T-helper 9 cell (primary cell): Measurements from ENCODE around the gene EID1.
"Not testable (repeated sequence)": the region's sequence is repeated elsewhere in the genome, so short reads cannot be mapped to it uniquely, and the experiment has no call there.

Source experiments
- DNase-seq: peaks from one replicate; pipeline ENCODE4 v3.0.0-alpha.2; 2020

Gene EID1

GRCh38 chr15:48869966-48870365, 8.0 kb upstream of the EID1 start:
- DNase-seq = no peak

GRCh38 chr15:48871542-48871941, 6.4 kb upstream of the EID1 start:
- no peak for DNase-seq

GRCh38 chr15:48872632-48873031, 5.3 kb upstream of the EID1 start:
- DNase-seq = no peak

- DNase-seq = no peak
These were observed 2.5 kb upstream of the EID1 start for GRCh38 chr15:48875241-48875960.

GRCh38 chr15:48876057-48876456, 1.9 kb upstream of the EID1 start:
- DNase-seq = no peak

- DNase-seq = no peak
These were observed 2.2 kb downstream of the EID1 start for GRCh38 chr15:48880070-48880634.

GRCh38 chr15:48883699-48884098, 5.8 kb downstream of the EID1 start:
- DNase-seq = no peak

- no peak for DNase-seq
These were observed 9.2 kb downstream of the EID1 start for GRCh38 chr15:48887144-48887543.

GRCh38 chr15:48888191-48888590, 10.3 kb downstream of the EID1 start:
- no peak for DNase-seq

- DNase-seq = no peak
These were observed 10.9 kb downstream of the EID1 start for GRCh38 chr15:48888836-48889235.

- DNase-seq = no peak
These were observed 12.0 kb downstream of the EID1 start for GRCh38 chr15:48889925-48890324.

GRCh38 chr15:48890375-48890972, 12.5 kb downstream of the EID1 start:
- no peak for DNase-seq

GRCh38 chr15:48891232-48891765, 13.4 kb downstream of the EID1 start:
- no peak for DNase-seq

GRCh38 chr15:48893311-48893710, 15.4 kb downstream of the EID1 start:
- DNase-seq = no peak

- DNase-seq = no peak
These were observed 19.2 kb downstream of the EID1 start for GRCh38 chr15:48896869-48897814.

GRCh38 chr15:48898032-48898431, 20.1 kb downstream of the EID1 start:
- DNase-seq = no peak

- DNase-seq = no peak
These were observed 20.5 kb downstream of the EID1 start for GRCh38 chr15:48898446-48898845.

- DNase-seq = no peak
These were observed 21.9 kb downstream of the EID1 start for GRCh38 chr15:48899793-48900192.

GRCh38 chr15:48904758-48905157, 26.8 kb downstream of the EID1 start:
- no peak for DNase-seq

GRCh38 chr15:48905216-48905615, 27.3 kb downstream of the EID1 start:
- DNase-seq = no peak

GRCh38 chr15:48905847-48906246, 27.9 kb downstream of the EID1 start:
- no peak for DNase-seq

GRCh38 chr15:48909313-48909712, 31.4 kb downstream of the EID1 start:
- not testable (repeated sequence) for DNase-seq

GRCh38 chr15:48910554-48910953, 32.6 kb downstream of the EID1 start:
- not testable (repeated sequence) for DNase-seq
